ENCODE results near the gene ZBBX. TPM values are rescaled to one million over a fixed set of nuclear protein-coding genes. Genes with fewer than 3 reads are reported as not detected.
"Not testable (repeated sequence)": the region's sequence is repeated elsewhere in the genome, so short reads cannot be mapped to it uniquely, and the experiment has no call there.

ZBBX gene
- not detected in 2 replicates for total RNA-seq

DNA sequence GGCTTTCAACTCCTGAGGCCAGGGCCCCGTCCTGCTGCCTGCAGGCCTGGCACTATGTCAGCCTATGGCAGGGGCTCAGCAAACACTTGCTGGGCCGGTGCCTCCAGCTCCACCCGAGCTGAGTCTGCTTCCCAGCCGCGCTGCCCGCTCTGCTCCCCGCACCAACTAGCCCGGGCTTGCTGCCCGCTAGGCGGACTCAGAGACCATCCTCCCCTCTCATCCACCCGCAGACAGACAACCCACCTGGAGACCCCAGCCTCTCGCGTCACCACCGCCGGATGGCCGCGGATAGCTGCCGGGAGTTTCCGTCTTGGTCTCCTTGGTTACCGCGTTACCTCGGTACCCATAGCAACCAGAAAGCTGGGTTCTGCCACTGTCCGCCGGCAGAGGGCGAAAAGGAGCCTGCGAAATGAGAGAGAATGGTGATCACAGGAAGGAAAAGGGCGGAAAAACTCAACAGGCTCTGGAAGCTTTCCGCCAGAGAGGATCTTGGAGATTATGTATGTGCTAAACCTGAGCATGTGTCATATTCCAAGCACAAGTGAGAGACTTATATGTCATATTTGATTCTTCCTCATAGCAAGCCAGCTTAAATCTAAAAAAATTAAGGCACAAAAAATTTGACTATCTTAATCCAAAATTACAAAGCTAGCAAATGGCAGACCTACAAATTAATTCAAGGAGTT is at the start of gene ZBBX:
Gene ZBBX (minus strand): TSS at position 294 of the 686 bp plus-strand sequence. CDS start 7,396 bp downstream, outside the sequence.
- ChIA-PET POLR2A (interaction anchor here (0.5 to 1.2 kb wide), 2 partner anchors 305 to 355 kb away, joined by 3 to 9 read pairs; partner anchors contain the start of gene SERPINI1), CTCF (interaction anchor here (0.6 to 3.8 kb wide), 19 partner anchors 9 to 826 kb away, joined by 3 to 52 read pairs (median 4); partner anchors contain the start of gene SERPINI1)
- intact Hi-C loops (cut with micrococcal nuclease): loop anchor here (1.0 to 5.0 kb wide), 6 partner anchors 304 to 717 kb away; partner anchors contain the start of genes GOLIM4, PDCD10 and SERPINI1
- peak; percentile 38 for TF ChIP-seq CTCF (IDR thresholded peaks at IDR 0.05)
- Mint-ChIP-seq H3K36me3 (ENCODE audit: low read depth) (no peaks in the 10 kb centered on the region), H3K27me3 (peaks cover 3% of the 10 kb centered on the region), H3K9me3 (no peaks in the 10 kb centered on the region), H3K4me1 (peaks cover 6% of the 10 kb centered on the region), H3K4me3 (peak within 1 kb of the TSS; percentile 86), H3K27ac (peak within 1 kb of the TSS; percentile 53)
- peak; percentile 79 for DNase-seq
- ATAC-seq (ENCODE audit: low read depth): peak; percentile 95

- H3K4me3 Mint-ChIP-seq; H3K27me3 Mint-ChIP-seq; POLR2A ChIA-PET; H3K36me3 Mint-ChIP-seq (ENCODE audit: low read depth); ATAC-seq (ENCODE audit: low read depth); H3K9me3 Mint-ChIP-seq; DNase-seq; CTCF ChIA-PET; H3K4me1 Mint-ChIP-seq; H3K27ac Mint-ChIP-seq; intact Hi-C loops (cut with micrococcal nuclease): not testable (repeated sequence)
Measured at GRCh38 chr3:167426962-167427361, 46.9 kb upstream of the ZBBX start.

DNA sequence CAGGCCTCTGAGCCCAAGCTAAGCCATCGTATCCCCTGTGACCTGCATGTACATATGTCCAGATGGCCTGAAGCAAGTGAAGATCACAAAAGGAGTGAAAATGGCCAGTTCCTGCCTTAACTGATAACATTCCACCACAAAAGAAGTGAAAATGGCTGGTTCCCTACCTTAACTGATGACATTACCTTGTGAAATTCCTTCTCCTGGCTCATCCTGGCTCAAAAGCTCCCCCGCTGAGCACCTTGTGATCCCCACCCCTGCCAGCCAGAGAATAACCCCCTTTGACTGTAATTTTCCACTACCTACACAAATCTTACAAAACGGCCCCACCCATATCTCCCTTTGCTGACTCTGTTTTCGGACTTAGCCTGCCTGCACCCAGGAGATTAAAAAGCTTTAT is 42.3 kb upstream of the ZBBX start:
- H3K27me3 Mint-ChIP-seq; DNase-seq; H3K4me3 Mint-ChIP-seq; H3K9me3 Mint-ChIP-seq; H3K4me1 Mint-ChIP-seq; CTCF ChIA-PET; intact Hi-C loops (cut with micrococcal nuclease); H3K36me3 Mint-ChIP-seq (ENCODE audit: low read depth); H3K27ac Mint-ChIP-seq; ATAC-seq (ENCODE audit: low read depth); POLR2A ChIA-PET: not testable (repeated sequence)

GRCh38 chr3:167409611-167410010 is 29.5 kb upstream of the ZBBX start:
- TF ChIP-seq CTCF (IDR thresholded peaks at IDR 0.05): no peak
- no peak overlapping the region for H3K4me3 Mint-ChIP-seq
- ATAC-seq (ENCODE audit: low read depth) (no peak), DNase-seq (no peak)
- H3K27ac Mint-ChIP-seq: no peak overlapping the region
- intact Hi-C loops (cut with micrococcal nuclease): no loop called here
- ChIA-PET CTCF (interaction anchor here (2.4 kb wide), 1 partner anchor 472 kb away, joined by 8 read pairs; no protein-coding TSS in a partner anchor), POLR2A (no interaction called here)
- no peaks in the 10 kb centered on the region for H3K27me3 Mint-ChIP-seq
- H3K9me3 Mint-ChIP-seq: no peaks in the 10 kb centered on the region
- no peaks in the 10 kb centered on the region for H3K36me3 Mint-ChIP-seq (ENCODE audit: low read depth)
- no peaks in the 10 kb centered on the region for H3K4me1 Mint-ChIP-seq

GRCh38 chr3:167406876-167407492 is 26.9 kb upstream of the ZBBX start:
- no peaks in the 10 kb centered on the region for H3K9me3 Mint-ChIP-seq
- ChIA-PET CTCF (interaction anchor here (2.4 kb wide), 1 partner anchor 475 kb away, joined by 8 read pairs; no protein-coding TSS in a partner anchor), POLR2A (no interaction called here)
- no peaks in the 10 kb centered on the region for H3K4me1 Mint-ChIP-seq
- H3K4me3 Mint-ChIP-seq: no peak overlapping the region
- H3K27me3 Mint-ChIP-seq: no peaks in the 10 kb centered on the region
- intact Hi-C loops (cut with micrococcal nuclease): loop anchor here (1.0 kb wide), 1 partner anchor 475 kb away; no protein-coding TSS in a partner anchor
- no peak for ATAC-seq (ENCODE audit: low read depth)
- TF ChIP-seq CTCF (IDR thresholded peaks at IDR 0.05): no peak
- H3K36me3 Mint-ChIP-seq (ENCODE audit: low read depth): no peaks in the 10 kb centered on the region
- no peak overlapping the region for H3K27ac Mint-ChIP-seq
- no peak for DNase-seq

- Mint-ChIP-seq H3K9me3 (no peaks in the 10 kb centered on the region), H3K36me3 (ENCODE audit: low read depth) (no peaks in the 10 kb centered on the region), H3K27me3 (peaks cover 1% of the 10 kb centered on the region), H3K4me1 (no peaks in the 10 kb centered on the region), H3K27ac (no peak overlapping the region), H3K4me3 (no peak overlapping the region)
- no peak for TF ChIP-seq CTCF (IDR thresholded peaks at IDR 0.05)
- ATAC-seq (ENCODE audit: low read depth) (no peak), DNase-seq (no peak)
- CTCF ChIA-PET: interaction anchor here (0.6 kb wide), 1 partner anchor 366 kb away, joined by 3 read pairs; no protein-coding TSS in a partner anchor
- POLR2A ChIA-PET: no interaction called here
- intact Hi-C loops (cut with micrococcal nuclease): no loop called here
Measured at GRCh38 chr3:167397826-167398225, 17.7 kb upstream of the ZBBX start.
